K562 (cell line): Measurements from ENCODE around the gene FAM3C. TPM values are rescaled to one million over a fixed set of nuclear protein-coding genes. Genes with fewer than 3 reads are reported as not detected.

ENCODE experiments used
- GTF2B ChIP-seq: IDR thresholded peaks from 2 replicates; pipeline ENCODE4 v1.6.1; 2011; ENCODE audit not compliant: insufficient read length; ENCODE audit errors: extremely low read depth
- PRPF4 ChIP-seq: fragments of 200-400 bp; formaldehyde crosslinking; IDR thresholded peaks from one replicate; pipeline ENCODE4 v1.6.1; 2017; ENCODE audit warnings: low read length, low read depth, mild to moderate bottlenecking; ENCODE audit not compliant: insufficient read depth, poor library complexity, severe bottlenecking
- SMC3 ChIP-seq: conservative IDR thresholded peaks from 2 replicates; pipeline ENCODE4 v1.6.1; 2011; ENCODE audit warnings: low read depth, low read length, improper control_type of control experiment; ENCODE audit not compliant: insufficient read depth
- SP1 ChIP-seq: sonication (generic); formaldehyde crosslinking; IDR thresholded peaks from 2 replicates; pipeline ENCODE4 v1.8.1; 2022; ENCODE audit warnings: mild to moderate bottlenecking, missing genetic modification reagents
- polyA plus RNA-seq, 8 experiments: library from polyadenylated mRNA; depleted of rRNA in 4 of 8; stranded (reverse) in 5 of 8; unstranded in 3 of 8; fragments of >200 nt; fragmentation: Nextera tagmentation in 2 of 8; fragmentation: Illumina TruSeq in 1 of 8; extraction: Ambion mirVana in 2 of 8; extraction: Trizol in 1 of 8; gene quantifications; 2 replicates each; pipeline versions ENCODE4 v1.2.1 to v1.2.3, GENCODE V29; 2011 to 2014; ENCODE audit warnings: inconsistent platforms in 1 of 8, missing spikeins in 1 of 8
- total RNA-seq, 7 experiments: library from RNA; depleted of rRNA in 6 of 7; stranded (reverse); fragments of >200 nt in 6 of 7; fragmentation: Illumina TruSeq in 2 of 7; extraction: Trizol in 2 of 7; gene quantifications; 2 replicates each; pipeline versions ENCODE4 v1.2.1 to v1.2.3, GENCODE V29; 2011 to 2021; ENCODE audit warnings: low replicate concordance in 1 of 7
- TF ChIP-seq, protein P1 (sequence below): sonication (generic); formaldehyde crosslinking; IDR thresholded peaks from 2 replicates; pipeline ENCODE4 v1.8.1; 2023; ENCODE audit warnings: missing genetic modification reagents, mild to moderate bottlenecking, borderline replicate concordance
- TF ChIP-seq, protein P2 (sequence below): sonication (generic); formaldehyde crosslinking; IDR thresholded peaks from 2 replicates; pipeline ENCODE4 v1.8.0; 2022; ENCODE audit warnings: mild to moderate bottlenecking, missing genetic modification reagents
- TF ChIP-seq, protein P3 (sequence below): sonication (generic); formaldehyde crosslinking; IDR thresholded peaks from 2 replicates; pipeline ENCODE4 v1.4.0; 2020; ENCODE audit warnings: mild to moderate bottlenecking, missing genetic modification reagents
- TF ChIP-seq, protein P4 (sequence below): fragments of 450-650 bp; IDR thresholded peaks from 2 replicates; pipeline ENCODE4 v1.6.1; 2016; ENCODE audit warnings: low read depth

Gene FAM3C
- total and polyA plus RNA-seq, 9 of the 15 experiments (the other 6 are each of a cell fraction or from before 2014, with no cell fraction given) = 10.6 to 42.6 (median 30.0) TPM

GRCh38 chr7:121395961-121396757 lies at the start of gene FAM3C (continued):
- TF ChIP-seq, protein P1, sequence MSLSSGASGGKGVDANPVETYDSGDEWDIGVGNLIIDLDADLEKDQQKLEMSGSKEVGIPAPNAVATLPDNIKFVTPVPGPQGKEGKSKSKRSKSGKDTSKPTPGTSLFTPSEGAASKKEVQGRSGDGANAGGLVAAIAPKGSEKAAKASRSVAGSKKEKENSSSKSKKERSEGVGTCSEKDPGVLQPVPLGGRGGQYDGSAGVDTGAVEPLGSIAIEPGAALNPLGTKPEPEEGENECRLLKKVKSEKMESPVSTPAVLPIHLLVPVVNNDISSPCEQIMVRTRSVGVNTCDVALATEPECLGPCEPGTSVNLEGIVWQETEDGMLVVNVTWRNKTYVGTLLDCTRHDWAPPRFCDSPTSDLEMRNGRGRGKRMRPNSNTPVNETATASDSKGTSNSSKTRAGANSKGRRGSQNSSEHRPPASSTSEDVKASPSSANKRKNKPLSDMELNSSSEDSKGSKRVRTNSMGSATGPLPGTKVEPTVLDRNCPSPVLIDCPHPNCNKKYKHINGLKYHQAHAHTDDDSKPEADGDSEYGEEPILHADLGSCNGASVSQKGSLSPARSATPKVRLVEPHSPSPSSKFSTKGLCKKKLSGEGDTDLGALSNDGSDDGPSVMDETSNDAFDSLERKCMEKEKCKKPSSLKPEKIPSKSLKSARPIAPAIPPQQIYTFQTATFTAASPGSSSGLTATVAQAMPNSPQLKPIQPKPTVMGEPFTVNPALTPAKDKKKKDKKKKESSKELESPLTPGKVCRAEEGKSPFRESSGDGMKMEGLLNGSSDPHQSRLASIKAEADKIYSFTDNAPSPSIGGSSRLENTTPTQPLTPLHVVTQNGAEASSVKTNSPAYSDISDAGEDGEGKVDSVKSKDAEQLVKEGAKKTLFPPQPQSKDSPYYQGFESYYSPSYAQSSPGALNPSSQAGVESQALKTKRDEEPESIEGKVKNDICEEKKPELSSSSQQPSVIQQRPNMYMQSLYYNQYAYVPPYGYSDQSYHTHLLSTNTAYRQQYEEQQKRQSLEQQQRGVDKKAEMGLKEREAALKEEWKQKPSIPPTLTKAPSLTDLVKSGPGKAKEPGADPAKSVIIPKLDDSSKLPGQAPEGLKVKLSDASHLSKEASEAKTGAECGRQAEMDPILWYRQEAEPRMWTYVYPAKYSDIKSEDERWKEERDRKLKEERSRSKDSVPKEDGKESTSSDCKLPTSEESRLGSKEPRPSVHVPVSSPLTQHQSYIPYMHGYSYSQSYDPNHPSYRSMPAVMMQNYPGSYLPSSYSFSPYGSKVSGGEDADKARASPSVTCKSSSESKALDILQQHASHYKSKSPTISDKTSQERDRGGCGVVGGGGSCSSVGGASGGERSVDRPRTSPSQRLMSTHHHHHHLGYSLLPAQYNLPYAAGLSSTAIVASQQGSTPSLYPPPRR (CRISPR knock-in tag) = no peak; the same call in 1 of the 2 replicates
- TF ChIP-seq, protein P2, sequence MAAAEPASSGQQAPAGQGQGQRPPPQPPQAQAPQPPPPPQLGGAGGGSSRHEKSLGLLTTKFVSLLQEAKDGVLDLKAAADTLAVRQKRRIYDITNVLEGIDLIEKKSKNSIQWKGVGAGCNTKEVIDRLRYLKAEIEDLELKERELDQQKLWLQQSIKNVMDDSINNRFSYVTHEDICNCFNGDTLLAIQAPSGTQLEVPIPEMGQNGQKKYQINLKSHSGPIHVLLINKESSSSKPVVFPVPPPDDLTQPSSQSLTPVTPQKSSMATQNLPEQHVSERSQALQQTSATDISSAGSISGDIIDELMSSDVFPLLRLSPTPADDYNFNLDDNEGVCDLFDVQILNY (CRISPR knock-in tag) = no peak
- TF ChIP-seq PRPF4 = peak; percentile 81
- TF ChIP-seq, protein P3, sequence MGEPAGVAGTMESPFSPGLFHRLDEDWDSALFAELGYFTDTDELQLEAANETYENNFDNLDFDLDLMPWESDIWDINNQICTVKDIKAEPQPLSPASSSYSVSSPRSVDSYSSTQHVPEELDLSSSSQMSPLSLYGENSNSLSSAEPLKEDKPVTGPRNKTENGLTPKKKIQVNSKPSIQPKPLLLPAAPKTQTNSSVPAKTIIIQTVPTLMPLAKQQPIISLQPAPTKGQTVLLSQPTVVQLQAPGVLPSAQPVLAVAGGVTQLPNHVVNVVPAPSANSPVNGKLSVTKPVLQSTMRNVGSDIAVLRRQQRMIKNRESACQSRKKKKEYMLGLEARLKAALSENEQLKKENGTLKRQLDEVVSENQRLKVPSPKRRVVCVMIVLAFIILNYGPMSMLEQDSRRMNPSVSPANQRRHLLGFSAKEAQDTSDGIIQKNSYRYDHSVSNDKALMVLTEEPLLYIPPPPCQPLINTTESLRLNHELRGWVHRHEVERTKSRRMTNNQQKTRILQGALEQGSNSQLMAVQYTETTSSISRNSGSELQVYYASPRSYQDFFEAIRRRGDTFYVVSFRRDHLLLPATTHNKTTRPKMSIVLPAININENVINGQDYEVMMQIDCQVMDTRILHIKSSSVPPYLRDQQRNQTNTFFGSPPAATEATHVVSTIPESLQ (CRISPR knock-in tag) = no peak
- peak; percentile 92 for TF ChIP-seq SP1 (CRISPR knock-in tag)
- TF ChIP-seq GTF2B = no peak
- TF ChIP-seq SMC3 = no peak; the same call in 1 of the 2 replicates
- TF ChIP-seq, protein P4, sequence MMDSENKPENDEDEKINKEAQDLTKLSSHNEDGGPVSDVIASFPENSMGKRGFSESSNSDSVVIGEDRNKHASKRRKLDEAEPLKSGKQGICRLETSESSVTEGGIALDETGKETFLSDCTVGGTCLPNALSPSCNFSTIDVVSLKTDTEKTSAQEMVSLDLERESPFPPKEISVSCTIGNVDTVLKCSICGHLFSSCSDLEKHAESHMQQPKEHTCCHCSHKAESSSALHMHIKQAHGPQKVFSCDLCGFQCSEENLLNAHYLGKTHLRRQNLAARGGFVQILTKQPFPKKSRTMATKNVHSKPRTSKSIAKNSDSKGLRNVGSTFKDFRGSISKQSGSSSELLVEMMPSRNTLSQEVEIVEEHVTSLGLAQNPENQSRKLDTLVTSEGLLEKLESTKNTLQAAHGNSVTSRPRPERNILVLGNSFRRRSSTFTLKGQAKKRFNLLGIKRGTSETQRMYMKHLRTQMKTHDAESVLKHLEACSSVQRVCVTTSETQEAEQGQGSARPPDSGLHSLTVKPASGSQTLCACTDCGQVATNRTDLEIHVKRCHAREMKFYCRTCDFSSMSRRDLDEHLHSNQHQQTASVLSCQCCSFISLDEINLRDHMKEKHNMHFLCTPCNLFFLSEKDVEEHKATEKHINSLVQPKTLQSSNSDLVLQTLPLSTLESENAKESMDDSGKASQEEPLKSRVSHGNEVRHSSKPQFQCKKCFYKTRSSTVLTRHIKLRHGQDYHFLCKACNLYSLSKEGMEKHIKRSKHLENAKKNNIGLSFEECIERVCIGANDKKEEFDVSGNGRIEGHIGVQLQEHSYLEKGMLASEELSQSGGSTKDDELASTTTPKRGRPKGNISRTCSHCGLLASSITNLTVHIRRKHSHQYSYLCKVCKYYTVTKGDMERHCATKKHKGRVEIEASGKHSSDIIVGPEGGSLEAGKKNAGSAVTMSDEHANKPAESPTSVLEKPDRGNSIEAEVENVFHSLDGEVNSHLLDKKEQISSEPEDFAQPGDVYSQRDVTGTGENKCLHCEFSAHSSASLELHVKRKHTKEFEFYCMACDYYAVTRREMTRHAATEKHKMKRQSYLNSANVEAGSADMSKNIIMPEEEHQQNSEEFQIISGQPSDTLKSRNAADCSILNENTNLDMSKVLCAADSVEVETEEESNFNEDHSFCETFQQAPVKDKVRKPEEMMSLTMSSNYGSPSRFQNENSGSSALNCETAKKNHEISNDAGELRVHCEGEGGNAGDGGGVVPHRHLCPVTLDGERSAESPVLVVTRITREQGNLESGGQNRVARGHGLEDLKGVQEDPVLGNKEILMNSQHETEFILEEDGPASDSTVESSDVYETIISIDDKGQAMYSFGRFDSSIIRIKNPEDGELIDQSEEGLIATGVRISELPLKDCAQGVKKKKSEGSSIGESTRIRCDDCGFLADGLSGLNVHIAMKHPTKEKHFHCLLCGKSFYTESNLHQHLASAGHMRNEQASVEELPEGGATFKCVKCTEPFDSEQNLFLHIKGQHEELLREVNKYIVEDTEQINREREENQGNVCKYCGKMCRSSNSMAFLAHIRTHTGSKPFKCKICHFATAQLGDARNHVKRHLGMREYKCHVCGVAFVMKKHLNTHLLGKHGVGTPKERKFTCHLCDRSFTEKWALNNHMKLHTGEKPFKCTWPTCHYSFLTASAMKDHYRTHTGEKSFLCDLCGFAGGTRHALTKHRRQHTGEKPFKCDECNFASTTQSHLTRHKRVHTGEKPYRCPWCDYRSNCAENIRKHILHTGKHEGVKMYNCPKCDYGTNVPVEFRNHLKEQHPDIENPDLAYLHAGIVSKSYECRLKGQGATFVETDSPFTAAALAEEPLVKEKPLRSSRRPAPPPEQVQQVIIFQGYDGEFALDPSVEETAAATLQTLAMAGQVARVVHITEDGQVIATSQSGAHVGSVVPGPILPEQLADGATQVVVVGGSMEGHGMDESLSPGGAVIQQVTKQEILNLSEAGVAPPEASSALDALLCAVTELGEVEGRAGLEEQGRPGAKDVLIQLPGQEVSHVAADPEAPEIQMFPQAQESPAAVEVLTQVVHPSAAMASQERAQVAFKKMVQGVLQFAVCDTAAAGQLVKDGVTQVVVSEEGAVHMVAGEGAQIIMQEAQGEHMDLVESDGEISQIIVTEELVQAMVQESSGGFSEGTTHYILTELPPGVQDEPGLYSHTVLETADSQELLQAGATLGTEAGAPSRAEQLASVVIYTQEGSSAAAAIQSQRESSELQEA = no peak
